CD4-positive, alpha-beta T cell (primary cell): ENCODE results near the gene HAGH. TPM values are rescaled to one million over a fixed set of nuclear protein-coding genes. Genes with fewer than 3 reads are reported as not detected.
A peak's percentile ranks its signal among the peaks of the same experiment; 100 is the strongest.

Experiments
- ATAC-seq: fragments of 200-7000 bp; cut with Tn5 transposase; one replicate; pipeline ENCODE4 v1.10.0; 2022; ENCODE audit warnings: mild to moderate bottlenecking; ENCODE audit not compliant: poor library complexity
- CTCF ChIA-PET: fragments of 350-600 bp; sonication (Branson Sonifier 250); formaldehyde crosslinking; loops from one replicate; lab custom pipeline; 2021; ENCODE audit warnings: antibody characterized with exemption, inconsistent platforms; lab: Charles Lee
- POLR2A ChIA-PET: fragments of 350-600 bp; sonication (Branson Sonifier 250); formaldehyde crosslinking; loops from one replicate; lab custom pipeline; 2021; ENCODE audit warnings: antibody characterized with exemption, inconsistent platforms; lab: Charles Lee
- DNase-seq, 14 experiments: peaks; one replicate each; pipeline ENCODE4 v3.0.0-alpha.2; 2013 to 2020; ENCODE audit warnings: mixed read lengths in 2 of 14
- H3K27ac ChIP-seq, 2 donors: one replicate each; pipeline versions ENCODE4 v1.5.1 to v1.7.0; 2013; ENCODE audit warnings: low read length in 2 of 2, low read depth in 1 of 2, mild to moderate bottlenecking in 1 of 2
- H3K27me3 ChIP-seq, 2 experiments: 1 replicate in 1 of 2; 2 replicates in 1 of 2; pipeline versions ENCODE4 v1.6.1 to v1.7.0; 2013; ENCODE audit warnings: low read length in 2 of 2, control low read depth in 1 of 2, mild to moderate bottlenecking in 1 of 2, moderate library complexity in 1 of 2; ENCODE audit not compliant: insufficient read depth in 2 of 2, control insufficient read depth in 1 of 2
- H3K36me3 ChIP-seq: one replicate; pipeline ENCODE4 v1.6.1; 2013; ENCODE audit warnings: low read length, control low read depth; ENCODE audit not compliant: insufficient read depth
- H3K4me1 ChIP-seq: one replicate; pipeline ENCODE4 v1.6.1; 2013; ENCODE audit warnings: low read length, control low read depth; ENCODE audit not compliant: insufficient read depth
- H3K4me3 ChIP-seq: one replicate; pipeline ENCODE4 v1.5.1; 2013; ENCODE audit warnings: mild to moderate bottlenecking, low read length, moderate library complexity
- H3K9me3 ChIP-seq, 2 experiments: 1 replicate in 1 of 2; 2 replicates in 1 of 2; pipeline versions ENCODE4 v1.6.1 to v1.7.0; 2013; ENCODE audit warnings: low read length in 2 of 2, mild to moderate bottlenecking in 2 of 2, control low read depth in 1 of 2, moderate library complexity in 1 of 2; ENCODE audit not compliant: control insufficient read depth in 1 of 2, insufficient read depth in 1 of 2
- H3K27ac Mint-ChIP-seq: one replicate; pipeline ENCODE4 v1.8.0; 2020; ENCODE audit warnings: mixed read lengths
- H3K27me3 Mint-ChIP-seq: one replicate; pipeline ENCODE4 v1.8.0; 2021; ENCODE audit warnings: mixed read lengths
- H3K36me3 Mint-ChIP-seq: one replicate; pipeline ENCODE4 v1.8.0; 2021; ENCODE audit warnings: low read depth, mixed read lengths
- H3K4me1 Mint-ChIP-seq: one replicate; pipeline ENCODE4 v1.8.0; 2021; ENCODE audit warnings: low read depth, mixed read lengths
- H3K4me3 Mint-ChIP-seq: one replicate; pipeline ENCODE4 v1.8.0; 2020; ENCODE audit warnings: mild to moderate bottlenecking, mixed read lengths
- H3K9me3 Mint-ChIP-seq: one replicate; pipeline ENCODE4 v1.8.0; 2020; ENCODE audit warnings: mixed read lengths
- intact Hi-C, 2 experiments: fragments of 100-400 bp; cut with DNase I in 1 of 2; cut with micrococcal nuclease in 1 of 2; formaldehyde crosslinking; loops; one replicate each; pipeline versions ENCODE4 v1.15.1 to v1.9.0; 2023 to 2025; cut with DNase I, micrococcal nuclease
- total RNA-seq, 174 experiments: library from RNA in 2 of 174; stranded (reverse) in 2 of 174; gene quantifications; one replicate each; pipeline ENCODE4 v1.2.3 and lab custom pipeline; 2021 to 2026
- TF ChIP-seq, protein P1 (sequence below): fragments of 200-600 bp; IDR thresholded peaks from one replicate; pipeline ENCODE4 v1.8.0; 2022; ENCODE audit warnings: antibody characterized with exemption, mild to moderate bottlenecking

HAGH gene
- total RNA-seq, 2 experiments from 2014 or later: 20.9 to 22.7 TPM

GRCh38 chr16:1859650-1860049 lies 33.0 kb upstream of the HAGH start:
- H3K36me3 ChIP-seq: no peaks in the 10 kb centered on the region
- DNase-seq: no peak
- no peak overlapping the region for H3K27ac Mint-ChIP-seq
- H3K4me3 Mint-ChIP-seq: no peak overlapping the region
- H3K4me1 Mint-ChIP-seq: peaks cover 13% of the 10 kb centered on the region
- ChIA-PET CTCF (no interaction called here), POLR2A (no interaction called here)
- H3K27ac ChIP-seq: no peak overlapping the region
- TF ChIP-seq, protein P1, sequence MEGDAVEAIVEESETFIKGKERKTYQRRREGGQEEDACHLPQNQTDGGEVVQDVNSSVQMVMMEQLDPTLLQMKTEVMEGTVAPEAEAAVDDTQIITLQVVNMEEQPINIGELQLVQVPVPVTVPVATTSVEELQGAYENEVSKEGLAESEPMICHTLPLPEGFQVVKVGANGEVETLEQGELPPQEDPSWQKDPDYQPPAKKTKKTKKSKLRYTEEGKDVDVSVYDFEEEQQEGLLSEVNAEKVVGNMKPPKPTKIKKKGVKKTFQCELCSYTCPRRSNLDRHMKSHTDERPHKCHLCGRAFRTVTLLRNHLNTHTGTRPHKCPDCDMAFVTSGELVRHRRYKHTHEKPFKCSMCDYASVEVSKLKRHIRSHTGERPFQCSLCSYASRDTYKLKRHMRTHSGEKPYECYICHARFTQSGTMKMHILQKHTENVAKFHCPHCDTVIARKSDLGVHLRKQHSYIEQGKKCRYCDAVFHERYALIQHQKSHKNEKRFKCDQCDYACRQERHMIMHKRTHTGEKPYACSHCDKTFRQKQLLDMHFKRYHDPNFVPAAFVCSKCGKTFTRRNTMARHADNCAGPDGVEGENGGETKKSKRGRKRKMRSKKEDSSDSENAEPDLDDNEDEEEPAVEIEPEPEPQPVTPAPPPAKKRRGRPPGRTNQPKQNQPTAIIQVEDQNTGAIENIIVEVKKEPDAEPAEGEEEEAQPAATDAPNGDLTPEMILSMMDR: no peak
- intact Hi-C loops: loop anchor here (5.0 to 10.0 kb wide), 2 partner anchors 293 to 295 kb away; partner anchors contain the start of gene TRAF7 (in 1 of the 2)
- H3K4me1 ChIP-seq: peaks cover 14% of the 10 kb centered on the region
- no peaks in the 10 kb centered on the region for H3K9me3 ChIP-seq
- peaks cover 4 to 8% of the 10 kb centered on the region in 2 experiments for H3K27me3 ChIP-seq
- H3K27me3 Mint-ChIP-seq: peaks cover 45% of the 10 kb centered on the region
- no peak for ATAC-seq
- no peaks in the 10 kb centered on the region for H3K9me3 Mint-ChIP-seq
- H3K4me3 ChIP-seq: no peak overlapping the region
- H3K36me3 Mint-ChIP-seq: no peaks in the 10 kb centered on the region

- TF ChIP-seq, protein P1: no peak
- no peaks in the 10 kb centered on the region for H3K9me3 ChIP-seq
- ATAC-seq (no peak), DNase-seq (no peak)
- Mint-ChIP-seq H3K27ac (no peak overlapping the region), H3K9me3 (no peaks in the 10 kb centered on the region), H3K27me3 (peaks cover 38% of the 10 kb centered on the region), H3K36me3 (no peaks in the 10 kb centered on the region), H3K4me3 (no peak overlapping the region), H3K4me1 (peaks cover 16% of the 10 kb centered on the region)
- no peak overlapping the region for H3K27ac ChIP-seq
- POLR2A ChIA-PET: no interaction called here
- peaks cover 19% of the 10 kb centered on the region for H3K4me1 ChIP-seq
- H3K4me3 ChIP-seq: no peak overlapping the region
- no peaks in the 10 kb centered on the region for H3K36me3 ChIP-seq
- intact Hi-C loops: no loop called here
- CTCF ChIA-PET: no interaction called here
- H3K27me3 ChIP-seq: peaks cover 4 to 8% of the 10 kb centered on the region in 2 experiments
Measured at GRCh38 chr16:1858189-1858865, 31.7 kb upstream of the HAGH start.

GRCh38 chr16:1857433-1858097 lies 30.9 kb upstream of the HAGH start:
- TF ChIP-seq, protein P1: no peak
- no peak overlapping the region for H3K4me3 Mint-ChIP-seq
- peaks cover 19% of the 10 kb centered on the region for H3K4me1 ChIP-seq
- H3K27me3 Mint-ChIP-seq: peaks cover 38% of the 10 kb centered on the region
- POLR2A ChIA-PET: no interaction called here
- no peak overlapping the region for H3K27ac ChIP-seq
- CTCF ChIA-PET: no interaction called here
- H3K9me3 Mint-ChIP-seq: no peaks in the 10 kb centered on the region
- peaks cover 16% of the 10 kb centered on the region for H3K4me1 Mint-ChIP-seq
- H3K27me3 ChIP-seq: peaks cover 4 to 8% of the 10 kb centered on the region in 2 experiments
- no peaks in the 10 kb centered on the region for H3K36me3 Mint-ChIP-seq
- H3K36me3 ChIP-seq: no peaks in the 10 kb centered on the region
- H3K27ac Mint-ChIP-seq: peak overlapping the region; percentile 70
- ATAC-seq: no peak
- DNase-seq: no peak
- intact Hi-C loops: no loop called here
- H3K9me3 ChIP-seq: no peaks in the 10 kb centered on the region
- no peak overlapping the region for H3K4me3 ChIP-seq
